Panc1 (cell line): ENCODE measurements around the gene SETD3. TPM values are rescaled to one million over a fixed set of nuclear protein-coding genes. Genes with fewer than 3 reads are reported as not detected.

ENCODE experiments used
- ATAC-seq: fragments of 200-7000 bp; cut with Tn5 transposase; 2 replicates; pipeline ENCODE4 v1.9.1; 2020; ENCODE audit warnings: mild to moderate bottlenecking, moderate library complexity
- BruUV-seq: library from RNA; stranded (reverse); fragments of 400-500 nt; replicated peaks from 2 replicates; lab custom pipeline; 2021; lab: Mats Ljungman, UMichigan
- CTCF ChIA-PET: fragments of 300-600 bp; sonication (Branson Sonifier 250); formaldehyde crosslinking; loops from one replicate; lab custom pipeline; 2022; ENCODE audit warnings: antibody characterized with exemption; lab: Charles Lee
- POLR2A ChIA-PET: fragments of 300-600 bp; sonication (Branson Sonifier 250); formaldehyde crosslinking; loops from one replicate; lab custom pipeline; 2022; ENCODE audit warnings: antibody characterized with exemption; lab: Charles Lee
- DNase-seq: peaks from one replicate; pipeline ENCODE4 v3.0.0-alpha.2; 2010; ENCODE audit warnings: low read depth, low spot score
- H3K27ac ChIP-seq: 2 replicates; pipeline ENCODE4 v1.5.1; 2011; ENCODE audit warnings: mild to moderate bottlenecking, low read length, inconsistent platforms
- H3K27me3 ChIP-seq: fragments of 200-500 bp; sonication (Bioruptor generic); 2 replicates; pipeline ENCODE4 v1.6.0; 2014; ENCODE audit warnings: low read length, inconsistent platforms; ENCODE audit not compliant: control insufficient read depth, insufficient read depth
- H3K36me3 ChIP-seq: fragments of 200-500 bp; sonication (Bioruptor generic); 2 replicates; pipeline ENCODE4 v1.5.1; 2014; ENCODE audit warnings: inconsistent platforms, mild to moderate bottlenecking, low read length, moderate library complexity; ENCODE audit not compliant: control insufficient read depth, insufficient read depth
- H3K4me1 ChIP-seq: 2 replicates; pipeline ENCODE4 v1.5.1; 2011; ENCODE audit warnings: inconsistent platforms, mild to moderate bottlenecking, low read length, moderate library complexity; ENCODE audit not compliant: control insufficient read depth, insufficient read depth
- H3K4me3 ChIP-seq, 2 experiments: 2 replicates each; pipeline ENCODE4 v1.5.1; 2011 to 2012; ENCODE audit warnings: low read depth in 2 of 2, low read length in 2 of 2, mild to moderate bottlenecking in 2 of 2, inconsistent platforms in 1 of 2, moderate library complexity in 1 of 2
- H3K9me3 ChIP-seq: fragments of 200-500 bp; sonication (Bioruptor generic); 2 replicates; pipeline ENCODE4 v1.5.1; 2014; ENCODE audit warnings: low read depth, mild to moderate bottlenecking, inconsistent platforms, low read length, moderate library complexity; ENCODE audit not compliant: control insufficient read depth, insufficient read depth
- CTCF ChIP-seq: fragments of 450-650 bp; IDR thresholded peaks from 2 replicates; pipeline ENCODE4 v1.5.1; 2017; ENCODE audit warnings: mild to moderate bottlenecking
- POLR2AphosphoS5 ChIP-seq: IDR thresholded peaks from 2 replicates; pipeline ENCODE4 v1.6.1; 2012; ENCODE audit warnings: mild to moderate bottlenecking, low read depth, low read length, moderate library complexity
- REST ChIP-seq, 2 experiments: IDR thresholded peaks; 2 replicates each; pipeline ENCODE4 v1.6.1; 2011 to 2012; ENCODE audit warnings: low read depth in 2 of 2, control low read depth in 1 of 2, low read length in 1 of 2, mild to moderate bottlenecking in 1 of 2, moderate library complexity in 1 of 2; ENCODE audit not compliant: insufficient read depth in 1 of 2
- SIN3A ChIP-seq: IDR thresholded peaks from 2 replicates; pipeline ENCODE4 v1.6.1; 2012; ENCODE audit warnings: low read depth, mild to moderate bottlenecking, low read length, moderate library complexity, borderline replicate concordance; ENCODE audit not compliant: insufficient read depth
- TCF7L2 ChIP-seq: IDR thresholded peaks from 2 replicates; pipeline ENCODE4 v1.6.1; 2011; ENCODE audit warnings: mild to moderate bottlenecking, low read depth, low read length, inconsistent platforms
- in situ Hi-C: cut with HindIII; loops from 2 replicates; pipeline ENCODE4 v1.10.0; 2016; ENCODE audit warnings: low sequenced_read_pairs, low pct_unique_long_range_greater_than_20kb
- intact Hi-C: fragments of 100-400 bp; cut with micrococcal nuclease; formaldehyde crosslinking; loops from one replicate; pipeline ENCODE4 v1.10.0; 2022; ENCODE audit not compliant: unreplicated experiment
- total RNA-seq: library from RNA; stranded (reverse); gene quantifications from one replicate; pipeline ENCODE4 v1.2.1, GENCODE V29; 2021; ENCODE audit not compliant: unreplicated experiment

SETD3 gene
- total RNA-seq, 1 experiment from 2014 or later, result 51.1 TPM

- peaks cover 5% of the 10 kb centered on the region; the same call in 1 of the 2 replicates for H3K36me3 ChIP-seq
- H3K27ac ChIP-seq, result no peak overlapping the region
- no peak for DNase-seq
- CTCF ChIA-PET, result no interaction called here
- BruUV-seq, result no TSS peak
- H3K4me3 ChIP-seq, result no peak overlapping the region
- in situ Hi-C loops (no loop called here), intact Hi-C loops (no loop called here)
- H3K9me3 ChIP-seq, result no peaks in the 10 kb centered on the region
- no peak for ATAC-seq
- TF ChIP-seq TCF7L2 (no peak), REST (IDR thresholded peaks at IDR 0.05; ENCODE audit: insufficient read depth in 1 of 2, low read depth in 2 of 2, low read length in 1 of 2) (no peak), CTCF (no peak), SIN3A (no peak), POLR2AphosphoS5 (no peak)
- H3K27me3 ChIP-seq, result no peaks in the 10 kb centered on the region
- no peaks in the 10 kb centered on the region for H3K4me1 ChIP-seq
- POLR2A ChIA-PET, result interaction anchor here (0.5 kb wide), 1 partner anchor 312 kb away, joined by 4 read pairs; no protein-coding TSS in a partner anchor
Measured at GRCh38 chr14:99454246-99454645, 26.4 kb downstream of the SETD3 start.

- in situ Hi-C loops (no loop called here), intact Hi-C loops (no loop called here)
- POLR2A ChIA-PET, result no interaction called here
- TF ChIP-seq POLR2AphosphoS5 (no peak), TCF7L2 (no peak), SIN3A (no peak), REST (IDR thresholded peaks at IDR 0.05; ENCODE audit: insufficient read depth in 1 of 2, low read depth in 2 of 2, low read length in 1 of 2) (no peak), CTCF (no peak)
- Histone ChIP-seq H3K9me3 (no peaks in the 10 kb centered on the region), H3K4me3 (no peak overlapping the region), H3K27ac (no peak overlapping the region), H3K36me3 (peaks cover 5% of the 10 kb centered on the region), H3K27me3 (no peaks in the 10 kb centered on the region), H3K4me1 (no peaks in the 10 kb centered on the region)
- CTCF ChIA-PET, result no interaction called here
- DNase-seq (no peak), ATAC-seq (no peak)
- no TSS peak for BruUV-seq
Measured at GRCh38 chr14:99452968-99453367, 27.7 kb downstream of the SETD3 start.
